Subcutaneous adipose tissue (tissue), 4 donors: Measurements from ENCODE around the gene FANK1. TPM values are rescaled to one million over a fixed set of nuclear protein-coding genes. Genes with fewer than 3 reads are reported as not detected.

Experiments
- total RNA-seq, 4 donors: library from RNA; depleted of rRNA; stranded (reverse); fragments of >200 nt; gene quantifications; one replicate each; pipeline ENCODE4 v1.1.0, GENCODE V29; 2016
- TF ChIP-seq, protein P1 (sequence below): fragments of 450-650 bp; IDR thresholded peaks from one replicate; pipeline ENCODE4 v1.5.1; 2016; ENCODE audit warnings: low read depth, mild to moderate bottlenecking, control low read depth, antibody characterized with exemption, moderate library complexity

FANK1 gene
- total RNA-seq, 4 donors from 2014 or later = 0.44 to 4.6 (median 2.2) TPM

- TF ChIP-seq, protein P1, sequence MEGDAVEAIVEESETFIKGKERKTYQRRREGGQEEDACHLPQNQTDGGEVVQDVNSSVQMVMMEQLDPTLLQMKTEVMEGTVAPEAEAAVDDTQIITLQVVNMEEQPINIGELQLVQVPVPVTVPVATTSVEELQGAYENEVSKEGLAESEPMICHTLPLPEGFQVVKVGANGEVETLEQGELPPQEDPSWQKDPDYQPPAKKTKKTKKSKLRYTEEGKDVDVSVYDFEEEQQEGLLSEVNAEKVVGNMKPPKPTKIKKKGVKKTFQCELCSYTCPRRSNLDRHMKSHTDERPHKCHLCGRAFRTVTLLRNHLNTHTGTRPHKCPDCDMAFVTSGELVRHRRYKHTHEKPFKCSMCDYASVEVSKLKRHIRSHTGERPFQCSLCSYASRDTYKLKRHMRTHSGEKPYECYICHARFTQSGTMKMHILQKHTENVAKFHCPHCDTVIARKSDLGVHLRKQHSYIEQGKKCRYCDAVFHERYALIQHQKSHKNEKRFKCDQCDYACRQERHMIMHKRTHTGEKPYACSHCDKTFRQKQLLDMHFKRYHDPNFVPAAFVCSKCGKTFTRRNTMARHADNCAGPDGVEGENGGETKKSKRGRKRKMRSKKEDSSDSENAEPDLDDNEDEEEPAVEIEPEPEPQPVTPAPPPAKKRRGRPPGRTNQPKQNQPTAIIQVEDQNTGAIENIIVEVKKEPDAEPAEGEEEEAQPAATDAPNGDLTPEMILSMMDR = no peak
Measured at GRCh38 chr10:125852487-125852886, 43.9 kb upstream of the FANK1 start.

DNA sequence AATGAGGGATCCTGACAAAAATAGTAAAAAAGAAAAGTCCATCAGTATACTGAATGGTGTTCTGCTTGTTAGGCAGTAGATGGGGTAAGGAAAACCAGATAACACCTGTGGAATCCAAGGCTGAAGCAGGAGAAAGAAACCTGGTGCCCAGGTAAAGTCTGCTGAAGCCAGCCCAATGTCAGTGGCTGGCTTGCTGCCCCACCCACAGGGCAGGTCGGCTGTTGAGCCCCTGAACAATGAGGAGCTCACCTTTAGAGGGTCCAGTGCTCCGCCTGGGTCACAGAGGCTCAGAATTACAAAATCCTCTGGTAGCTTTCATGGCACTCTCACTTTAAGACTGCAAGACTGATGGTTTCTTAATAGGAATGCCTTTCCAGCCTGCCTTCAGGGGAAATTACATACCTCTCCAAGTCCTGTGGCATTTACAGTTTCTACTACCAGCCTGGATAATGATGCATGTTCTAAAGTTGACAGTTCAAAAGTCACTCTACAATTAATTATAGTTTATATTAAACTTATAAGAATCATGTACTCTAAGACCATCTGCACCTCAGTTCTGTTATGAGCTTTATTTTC, 39.1 kb upstream of the FANK1 start:
- TF ChIP-seq, protein P1 = no peak

- TF ChIP-seq, protein P1 = no peak
Measured at GRCh38 chr10:125859128-125859817, 37.1 kb upstream of the FANK1 start.

GRCh38 chr10:125865120-125865519, 31.2 kb upstream of the FANK1 start:
- TF ChIP-seq, protein P1 = no peak

DNA sequence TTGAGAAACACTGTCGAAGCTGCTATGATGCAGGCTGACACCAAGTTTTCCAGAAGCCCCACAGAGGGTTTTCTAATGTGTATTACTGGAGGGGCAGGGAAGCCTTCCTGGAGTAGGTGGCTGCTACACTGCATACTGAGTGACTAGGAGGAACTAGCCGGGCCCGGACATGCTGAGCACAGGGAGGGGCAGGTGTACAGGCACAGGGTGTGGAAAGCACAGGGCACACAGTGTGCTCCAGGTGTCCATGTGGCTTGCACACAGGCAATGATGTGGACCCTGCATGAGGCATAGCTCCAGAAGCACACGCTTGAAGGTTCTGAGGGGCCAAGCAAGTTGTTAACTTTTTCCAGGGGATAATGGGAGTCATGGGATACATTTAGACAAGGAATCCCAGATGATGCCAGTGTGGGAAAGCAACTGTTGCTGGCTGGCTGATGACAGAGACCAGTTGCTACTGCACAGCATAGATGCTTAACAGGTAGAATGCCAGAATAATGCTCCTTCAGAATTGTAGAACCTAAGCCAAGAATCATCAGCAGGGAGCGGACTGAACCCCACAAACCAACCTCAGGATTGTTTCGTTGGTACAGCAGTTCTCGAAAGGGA, 29.8 kb upstream of the FANK1 start:
- TF ChIP-seq, protein P1 = no peak

- TF ChIP-seq, protein P1 = no peak
Measured at GRCh38 chr10:125868372-125868975, 27.9 kb upstream of the FANK1 start.

GRCh38 chr10:125871338-125871737, 25.0 kb upstream of the FANK1 start:
- TF ChIP-seq, protein P1 = no peak
